HG02943 (cell line): Measurements from ENCODE around the gene MSI2.

Experiments
- ATAC-seq: cut with Tn5 transposase; IDR thresholded peaks from one replicate; pipeline ENCODE4 v1.9.1; 2021; ENCODE audit warnings: mild to moderate bottlenecking, low read depth, moderate library complexity; ENCODE audit not compliant: unreplicated experiment

MSI2 gene

GRCh38 chr17:57387575-57387974, 131.3 kb downstream of the MSI2 start:
- ATAC-seq, result no peak

GRCh38 chr17:57388131-57388725, 131.9 kb downstream of the MSI2 start:
- no peak for ATAC-seq

GRCh38 chr17:57389473-57389872, 133.2 kb downstream of the MSI2 start:
- ATAC-seq, result no peak

GRCh38 chr17:57391076-57391825, 134.9 kb downstream of the MSI2 start:
- no peak for ATAC-seq

GRCh38 chr17:57391857-57392471, 135.6 kb downstream of the MSI2 start:
- no peak for ATAC-seq

- no peak for ATAC-seq
These were observed 137.0 kb downstream of the MSI2 start for GRCh38 chr17:57393368-57393767.

GRCh38 chr17:57394375-57394774, 138.1 kb downstream of the MSI2 start:
- no peak for ATAC-seq

GRCh38 chr17:57395721-57396321, 139.5 kb downstream of the MSI2 start:
- ATAC-seq, result no peak

- ATAC-seq, result no peak
These were observed 140.2 kb downstream of the MSI2 start for GRCh38 chr17:57396511-57396921.

GRCh38 chr17:57397402-57397801, 141.1 kb downstream of the MSI2 start:
- ATAC-seq, result no peak

GRCh38 chr17:57399690-57400089, 143.4 kb downstream of the MSI2 start:
- no peak for ATAC-seq

GRCh38 chr17:57400648-57401047, 144.3 kb downstream of the MSI2 start:
- ATAC-seq, result no peak

GRCh38 chr17:57401556-57402488, 145.5 kb downstream of the MSI2 start:
- ATAC-seq, result no peak

GRCh38 chr17:57402681-57403180, 146.4 kb downstream of the MSI2 start:
- no peak for ATAC-seq

GRCh38 chr17:57403236-57403635, 146.9 kb downstream of the MSI2 start:
- ATAC-seq, result no peak

GRCh38 chr17:57404073-57404472, 147.8 kb downstream of the MSI2 start:
- no peak for ATAC-seq

GRCh38 chr17:57404795-57405490, 148.6 kb downstream of the MSI2 start:
- ATAC-seq, result no peak

GRCh38 chr17:57405491-57406072, 149.3 kb downstream of the MSI2 start:
- no peak for ATAC-seq
